LoVo (cell line): ENCODE data around the gene LIG1.
A peak's percentile ranks its signal among the peaks of the same experiment; 100 is the strongest.

Source experiments
- DNase-seq: peaks from one replicate; pipeline ENCODE4 v3.0.0-alpha.2; 2016; ENCODE audit warnings: low spot score

Gene LIG1

DNA sequence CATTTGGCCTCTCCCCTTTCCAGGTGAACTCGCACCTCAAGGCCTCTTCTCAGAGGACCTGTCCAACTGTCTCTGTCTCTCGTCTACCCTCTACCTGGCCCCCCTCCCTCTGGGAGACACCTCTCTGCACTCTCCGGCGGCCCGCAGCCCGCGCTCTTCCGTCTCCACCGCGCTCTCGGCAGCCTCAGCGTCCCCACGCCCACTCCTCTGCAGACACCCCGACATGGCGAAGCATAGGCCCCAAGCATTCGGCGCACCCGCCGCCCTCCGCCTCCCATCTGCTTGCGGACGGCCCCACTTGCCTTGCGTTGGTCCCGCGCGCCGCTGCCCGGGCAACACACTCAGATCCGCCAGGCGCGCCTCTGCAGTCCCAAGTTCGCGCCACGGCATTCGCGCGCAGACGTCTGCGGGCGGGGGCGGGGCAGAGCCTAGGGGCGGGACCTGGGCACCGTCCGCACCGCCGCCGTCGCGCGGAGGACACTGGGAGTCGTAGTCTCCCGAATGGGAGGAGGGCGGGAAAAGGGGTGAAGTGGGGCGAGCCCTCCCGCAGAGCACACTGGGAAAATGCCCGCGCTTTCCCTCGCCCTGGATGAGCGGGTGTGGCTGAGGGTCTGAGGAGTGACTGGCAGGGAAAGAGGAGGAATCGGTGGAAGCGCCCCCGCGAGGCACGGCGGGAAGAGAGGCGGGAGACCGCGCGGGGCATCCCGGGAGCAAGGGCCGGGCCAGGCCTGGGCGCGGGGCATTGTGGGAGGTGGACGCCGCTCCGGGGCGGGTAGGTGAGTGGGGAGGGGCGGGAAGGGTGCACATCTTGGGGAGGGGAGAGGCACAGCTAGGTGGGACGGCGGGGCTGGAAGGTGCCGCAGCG lies at the start of gene LIG1, which contains the start of gene ZSWIM9:
LIG1 (minus strand) TSS at position 406 of the 865 bp plus-strand sequence. CDS start 4,778 bp downstream, outside the sequence.
ZSWIM9 (plus strand) TSS at position 742 of the 865 bp plus-strand sequence. CDS start 1,123 bp downstream, outside the sequence.
- peak; percentile 94 for DNase-seq

DNA sequence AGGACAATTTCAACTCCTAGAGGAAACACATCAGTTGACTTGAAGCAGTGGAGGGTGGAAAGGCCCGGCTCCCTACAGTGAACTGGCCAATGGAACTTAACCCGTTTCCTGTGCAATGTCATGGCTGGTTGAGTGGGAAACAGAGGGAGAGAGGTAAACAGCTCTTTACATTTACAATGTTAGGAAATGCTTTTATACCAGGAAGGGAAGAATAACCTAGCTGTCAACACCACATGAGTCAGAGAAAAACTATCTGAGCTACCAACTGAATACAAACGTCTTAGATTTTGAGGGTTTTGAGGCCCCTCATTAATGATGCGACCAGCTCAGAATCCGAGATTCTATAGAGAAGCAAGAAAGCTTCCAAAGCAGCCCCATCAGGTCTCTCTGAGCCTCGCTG lies 48.9 kb upstream of the LIG1 start:
- DNase-seq, result no peak

DNA sequence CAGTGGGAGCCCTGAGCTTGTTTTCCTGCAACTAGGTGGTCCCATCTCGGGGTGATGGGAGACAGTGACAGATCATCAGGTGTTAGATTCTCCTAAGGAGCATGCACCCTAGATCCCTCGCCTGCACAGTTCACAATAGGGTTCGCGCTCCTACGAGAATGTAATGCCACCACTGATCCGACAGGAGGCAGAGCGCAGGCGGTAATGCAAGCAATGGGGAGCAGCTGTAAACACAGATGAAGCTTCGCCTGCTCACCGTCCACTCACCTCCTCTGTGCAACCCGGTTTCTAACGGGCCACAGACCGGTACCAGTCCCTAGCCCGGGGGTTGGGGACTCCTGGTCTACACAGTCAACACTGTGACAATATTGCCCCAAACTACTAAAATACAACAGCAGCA lies 46.8 kb upstream of the LIG1 start:
- no peak for DNase-seq

DNA sequence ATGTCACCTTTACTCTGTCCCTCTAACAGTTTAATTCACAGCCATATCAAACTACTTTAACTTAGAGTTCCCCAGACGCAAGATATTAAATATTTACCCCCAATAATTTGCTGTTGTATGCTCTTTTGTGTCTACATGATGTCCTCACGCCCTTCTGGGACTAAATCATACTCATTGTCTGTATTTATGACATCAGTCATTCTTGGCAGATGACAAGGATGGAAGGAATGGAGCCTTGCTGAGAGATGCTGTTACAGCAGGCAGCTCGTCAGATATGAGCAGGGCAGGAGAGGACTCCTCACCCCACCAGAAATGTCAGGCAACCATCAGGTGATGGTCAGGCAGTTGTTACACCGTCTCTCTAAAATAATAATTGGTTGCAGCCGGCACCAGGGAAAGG lies 43.8 kb upstream of the LIG1 start:
- no peak for DNase-seq

DNA sequence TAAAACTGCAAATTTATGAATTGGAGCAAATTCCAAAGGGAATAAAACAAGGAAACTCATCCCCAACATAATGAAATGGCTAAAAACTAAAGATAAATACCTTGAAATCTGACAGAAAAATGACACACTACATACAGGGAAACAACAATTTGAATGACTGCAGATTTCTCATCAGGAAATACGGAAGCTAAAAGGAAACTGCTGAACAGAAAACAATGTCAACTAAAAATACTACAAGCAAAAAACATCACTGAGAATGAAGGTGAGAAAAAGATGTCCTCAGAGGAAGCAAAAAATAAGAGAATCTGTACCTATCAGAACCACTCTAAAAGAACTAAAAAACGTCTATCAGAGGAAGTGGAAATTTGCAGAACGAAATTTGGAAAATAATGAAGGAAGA lies 39.9 kb upstream of the LIG1 start:
- no peak for DNase-seq

DNA sequence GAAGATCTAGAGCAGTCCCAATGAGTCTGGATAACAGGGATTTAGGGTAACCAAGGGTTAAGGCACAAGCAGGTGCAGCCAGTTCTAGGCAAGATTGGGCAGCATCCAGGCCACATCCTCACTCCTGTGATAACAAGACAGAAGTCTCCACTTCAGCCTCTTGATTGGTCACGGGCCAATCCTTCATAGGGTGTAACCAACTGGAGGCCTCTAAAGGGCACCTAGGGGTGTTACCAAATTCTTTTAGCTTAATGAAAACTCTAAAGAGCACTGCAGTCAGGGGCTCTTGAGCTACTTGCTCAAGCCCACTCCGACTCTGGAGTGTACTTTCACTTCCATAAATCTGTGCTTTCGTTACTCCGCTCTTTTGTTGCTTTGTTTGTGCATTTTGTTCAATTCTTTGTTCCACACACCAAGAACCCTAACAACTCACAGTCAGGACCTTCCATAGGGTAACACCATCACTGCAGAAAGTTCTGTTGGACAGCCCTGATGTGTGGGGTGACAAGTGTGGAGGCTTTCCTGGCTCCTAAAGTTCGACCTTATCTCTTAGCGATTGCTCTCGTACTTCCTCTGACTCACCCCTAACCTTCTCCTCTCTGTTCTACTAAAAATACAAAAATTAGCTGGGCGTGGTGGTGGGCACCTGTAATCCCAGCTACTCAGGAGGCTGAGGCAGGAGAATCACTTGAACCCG lies 36.4 kb upstream of the LIG1 start:
- DNase-seq, result no peak

DNA sequence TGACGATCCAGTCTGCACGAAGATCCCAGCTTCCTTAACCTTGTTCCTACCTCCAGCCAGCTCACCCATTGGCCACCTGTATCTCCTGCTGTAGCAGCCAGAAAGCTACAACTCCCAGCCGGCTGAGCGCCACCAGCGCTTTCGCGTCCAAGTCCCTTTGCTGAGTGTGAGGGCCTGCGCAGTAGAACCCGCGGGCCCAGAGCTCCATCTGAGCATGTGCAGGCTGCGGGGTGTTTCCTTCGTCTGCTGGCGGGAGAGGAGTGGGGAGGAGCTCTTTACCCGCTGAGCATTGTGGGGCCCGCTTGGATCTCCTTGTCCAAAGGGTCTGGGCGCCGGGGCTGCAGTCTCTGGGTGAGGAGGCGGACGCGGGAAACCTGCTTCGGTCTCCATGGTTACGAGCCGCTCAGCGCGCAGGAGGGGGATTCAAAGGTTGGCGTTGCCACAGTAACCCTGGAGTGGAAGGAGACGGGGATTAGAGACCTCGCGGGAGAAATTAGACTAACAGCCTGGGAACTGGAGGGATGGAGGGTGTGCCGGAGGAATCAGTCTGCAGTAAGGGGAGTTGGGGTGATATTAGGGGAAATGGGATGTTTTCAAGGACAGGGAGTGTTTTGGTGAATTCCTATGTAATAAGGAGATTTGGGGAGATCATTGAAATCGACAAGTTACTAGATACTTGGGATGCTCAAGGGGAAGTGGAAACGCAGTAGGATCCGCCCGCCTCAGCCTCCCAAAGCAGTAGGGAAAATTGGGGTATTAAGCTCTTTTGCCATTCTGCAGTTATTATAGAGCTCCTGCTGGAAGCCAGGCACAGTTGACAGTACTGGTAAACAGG lies 33.9 kb upstream of the LIG1 start:
- peak; percentile 96 for DNase-seq

DNA sequence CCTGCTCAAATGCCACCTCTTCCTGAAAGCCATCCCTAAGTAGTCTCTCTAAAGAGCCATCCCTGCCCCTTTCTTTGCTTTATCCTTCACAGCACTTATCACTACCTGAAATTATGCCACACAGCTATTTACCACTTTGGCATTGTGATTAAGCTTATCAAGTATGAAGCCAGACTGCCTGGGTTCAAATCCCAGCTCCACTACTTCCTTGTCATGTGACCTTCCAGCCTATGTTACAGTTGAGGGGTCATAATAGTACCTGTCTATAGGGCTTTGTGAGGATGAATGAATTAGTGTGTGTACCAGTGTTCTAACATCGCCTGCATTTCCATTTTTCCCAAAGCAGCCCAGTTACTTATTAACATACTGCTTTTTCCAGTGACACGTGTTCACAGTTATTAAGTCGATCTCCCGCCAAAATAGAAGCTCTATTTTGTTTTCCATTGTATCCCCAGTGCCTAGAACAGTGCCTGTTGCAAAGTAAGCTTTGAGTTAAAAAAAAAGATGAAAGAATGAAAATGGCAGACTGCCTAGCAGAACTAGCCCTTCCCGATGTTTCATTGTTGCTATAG lies 33.2 kb upstream of the LIG1 start:
- DNase-seq, result no peak

DNA sequence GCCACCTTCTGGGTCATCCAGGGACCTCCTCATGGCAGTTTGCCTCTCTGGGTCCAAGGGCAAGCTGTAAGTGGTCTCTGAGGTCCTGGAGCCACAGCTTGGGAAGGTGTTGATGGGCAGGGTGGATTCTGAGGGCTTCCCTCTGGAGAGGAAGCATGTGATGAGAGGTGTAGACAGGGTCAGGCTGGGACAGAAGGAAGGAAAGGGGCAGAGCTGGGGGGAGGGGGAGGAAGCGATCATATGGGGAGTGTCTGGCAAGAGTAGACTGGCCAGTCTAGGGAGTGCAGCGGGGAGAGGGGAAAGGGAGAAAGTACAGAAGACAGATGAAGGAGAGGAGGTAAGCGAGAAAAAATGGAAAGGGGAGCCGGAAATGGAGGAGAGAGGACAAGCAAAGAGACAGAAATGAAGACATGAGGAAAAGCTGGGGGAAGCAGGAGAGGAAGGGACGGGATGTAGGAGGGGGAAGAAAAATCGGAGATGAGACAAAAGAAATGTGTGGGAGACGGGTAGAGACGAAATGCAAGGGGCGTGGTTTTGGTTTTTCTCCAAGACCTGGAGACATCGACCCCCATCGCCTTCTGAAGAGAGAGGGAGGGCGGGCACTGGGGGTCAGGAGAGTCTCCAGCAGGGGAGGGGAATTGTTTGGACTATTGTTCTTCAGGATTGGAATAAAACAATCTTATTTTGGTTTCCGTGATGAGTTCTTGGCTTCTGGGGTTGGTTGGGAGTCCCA lies 27.0 kb upstream of the LIG1 start:
- no peak for DNase-seq

DNA sequence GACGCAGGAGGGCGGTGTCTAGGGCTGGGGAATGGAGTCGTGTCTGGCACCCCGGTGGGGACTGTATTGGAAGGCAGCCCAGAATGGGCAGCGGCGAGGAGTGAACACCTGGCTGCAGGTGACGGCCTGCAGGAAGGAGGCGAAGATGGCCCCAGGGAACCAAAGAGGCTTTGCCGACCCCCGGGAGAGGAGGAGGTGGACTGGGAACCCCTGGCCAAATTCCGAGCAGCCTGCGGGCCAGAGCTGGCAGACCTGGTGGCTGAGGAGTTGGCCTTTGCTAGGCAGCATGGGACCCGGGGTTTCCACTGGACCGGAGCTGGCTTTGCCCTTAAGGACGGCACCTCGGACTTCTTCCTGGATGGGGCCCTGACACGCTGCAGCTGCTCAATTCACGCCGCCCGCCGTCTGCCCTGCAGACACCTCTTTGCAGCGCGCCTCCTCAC lies 26.2 kb upstream of the LIG1 start:
- no peak for DNase-seq

DNA sequence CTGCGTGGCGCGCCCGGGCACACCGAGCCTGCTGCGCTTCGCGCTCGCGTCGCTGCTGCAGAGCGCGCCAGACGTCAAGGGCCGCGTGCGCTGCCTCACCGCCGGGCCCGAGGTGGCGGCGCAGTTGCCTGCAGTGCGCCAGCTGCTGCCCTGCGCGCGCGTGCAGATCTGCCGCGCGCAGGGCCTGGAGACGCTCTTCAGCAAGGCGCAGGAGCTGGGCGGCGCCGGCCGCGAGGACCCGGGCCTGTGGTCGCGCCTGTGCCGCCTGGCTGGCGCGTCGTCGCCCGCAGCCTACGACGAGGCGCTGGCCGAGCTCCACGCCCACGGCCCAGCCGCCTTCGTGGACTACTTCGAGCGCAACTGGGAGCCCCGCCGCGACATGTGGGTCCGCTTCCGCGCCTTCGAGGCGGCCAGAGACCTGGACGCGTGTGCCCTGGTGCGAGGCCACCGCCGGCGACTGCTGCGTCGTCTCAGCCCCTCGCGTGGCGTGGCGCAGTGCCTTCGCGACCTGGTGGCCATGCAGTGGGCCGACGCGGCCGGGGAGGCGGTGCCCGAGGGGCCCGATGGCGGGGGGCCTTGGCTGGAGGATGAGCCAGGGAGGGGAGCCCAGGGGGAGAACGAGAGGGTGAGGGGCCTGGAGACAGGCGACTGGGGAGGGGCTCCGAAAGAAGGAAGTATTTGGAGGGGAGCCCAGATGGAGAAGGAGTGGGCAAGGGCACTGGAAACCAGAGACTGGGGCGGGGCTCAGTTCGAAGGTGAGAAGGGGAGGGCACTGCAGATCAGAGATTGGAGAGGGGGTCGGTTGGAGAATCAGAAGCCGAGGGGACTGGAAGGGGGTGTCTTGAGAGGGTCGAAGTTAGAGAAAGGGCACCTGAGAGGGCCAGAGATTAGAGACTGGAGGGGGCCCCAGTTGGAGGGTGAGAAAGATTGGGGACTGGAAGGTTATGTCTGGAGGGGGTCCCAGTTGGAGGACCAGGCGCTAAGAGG lies 25.0 kb upstream of the LIG1 start:
- no peak for DNase-seq

DNA sequence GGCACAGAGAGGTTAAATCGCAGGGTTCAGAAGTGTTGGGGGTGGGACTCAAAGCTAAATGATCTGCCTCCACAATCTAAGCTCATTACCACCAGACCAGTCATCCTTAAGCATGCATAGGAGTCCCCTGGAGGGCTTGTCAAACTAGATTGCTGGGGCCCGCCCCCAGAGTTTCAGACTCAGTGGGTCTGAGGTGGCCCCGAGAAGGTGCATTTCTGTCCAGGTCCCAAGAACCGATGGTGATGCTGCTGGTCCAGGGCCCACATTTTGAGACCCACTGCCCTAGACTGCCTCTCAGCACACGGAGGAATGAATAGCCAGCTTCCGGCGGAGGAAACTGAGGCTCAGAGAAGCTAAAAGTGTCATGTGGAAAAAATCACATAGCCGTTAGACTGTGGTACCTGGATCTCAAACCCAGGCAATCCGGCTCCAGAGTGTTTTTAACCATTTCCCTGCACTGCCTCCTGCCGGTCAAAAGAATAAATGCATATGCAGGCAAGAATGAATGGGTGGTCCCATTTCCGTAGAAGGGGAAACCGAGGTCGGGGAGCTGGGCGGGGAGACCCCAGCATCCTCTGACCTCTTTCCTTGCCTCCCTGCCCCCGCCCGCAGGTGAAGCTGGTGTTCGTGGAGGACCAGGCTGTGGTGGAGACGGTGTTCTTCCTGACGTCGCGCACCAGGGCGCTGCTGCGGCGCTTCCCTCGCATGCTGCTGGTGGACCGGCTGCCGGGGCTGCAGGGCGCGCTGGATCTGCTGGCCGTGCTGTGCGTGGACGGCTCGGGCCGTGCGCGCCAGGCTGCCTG lies 24.1 kb upstream of the LIG1 start:
- DNase-seq, result no peak

DNA sequence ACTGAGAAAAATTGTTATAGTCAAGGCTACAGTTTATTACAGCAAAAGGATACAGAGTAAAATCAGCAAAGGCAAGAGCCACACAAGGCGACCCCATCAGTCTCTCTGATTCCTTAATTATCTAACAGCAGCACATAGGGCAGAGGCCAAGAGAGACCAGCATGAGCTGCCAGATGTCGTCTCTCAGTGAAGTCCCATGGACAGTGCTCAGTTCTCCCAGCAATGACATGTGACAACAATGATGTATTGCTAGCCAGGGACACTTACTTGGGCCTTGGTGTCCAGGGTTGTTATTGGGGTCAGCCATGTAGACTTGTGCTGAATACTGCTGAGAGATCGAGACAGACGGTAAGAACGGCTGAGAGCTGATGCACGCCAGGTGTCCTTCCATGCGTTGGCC lies 22.6 kb upstream of the LIG1 start:
- no peak for DNase-seq

DNA sequence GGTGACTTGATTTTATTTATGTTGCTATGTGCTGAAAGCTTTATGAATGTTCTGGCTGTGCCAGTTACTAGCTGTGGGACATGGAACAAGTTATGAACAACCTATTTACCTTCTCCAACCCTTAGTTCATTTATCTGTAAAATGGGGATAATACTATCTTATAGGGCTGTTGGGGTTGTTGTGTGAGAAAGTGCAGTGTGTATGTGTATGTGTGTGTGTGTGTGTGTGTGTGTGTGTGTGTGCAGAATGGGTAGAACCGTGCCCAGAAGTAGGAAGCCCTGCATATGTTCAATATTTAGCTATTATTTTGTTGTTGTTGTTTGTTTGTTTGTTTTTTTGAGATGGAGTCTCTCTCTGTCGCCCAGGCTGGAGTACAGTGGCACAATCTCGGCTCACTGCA lies 20.7 kb upstream of the LIG1 start:
- DNase-seq, result no peak

DNA sequence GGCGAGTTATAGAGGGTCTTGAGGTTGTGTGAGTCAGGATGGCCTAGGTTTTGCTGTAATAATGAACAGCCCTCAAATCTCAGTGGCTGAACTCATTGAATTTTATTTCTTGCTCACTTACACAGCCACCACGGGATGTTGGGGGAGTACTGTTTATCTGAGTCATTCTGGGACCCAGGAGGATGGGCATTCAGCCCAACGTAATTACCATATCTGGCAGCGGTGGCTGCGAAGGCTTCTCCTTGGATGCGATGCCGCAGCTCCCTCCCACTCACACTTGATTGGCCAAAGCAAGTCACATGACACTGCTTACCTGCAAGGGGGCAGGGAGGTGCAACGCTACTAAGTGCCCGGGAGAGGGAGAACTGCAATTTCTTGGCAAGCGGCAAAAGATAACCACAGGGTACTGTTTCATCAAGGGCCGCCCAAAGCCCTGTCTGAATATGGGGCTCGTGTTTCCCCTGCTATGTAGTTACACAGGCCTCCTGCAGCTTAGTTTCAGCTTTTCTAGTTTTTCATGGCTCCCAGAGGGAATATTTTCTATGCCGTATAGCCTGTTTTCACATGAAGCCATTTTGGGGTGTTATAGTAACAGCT lies 20.2 kb upstream of the LIG1 start:
- peak; percentile 32 for DNase-seq

DNA sequence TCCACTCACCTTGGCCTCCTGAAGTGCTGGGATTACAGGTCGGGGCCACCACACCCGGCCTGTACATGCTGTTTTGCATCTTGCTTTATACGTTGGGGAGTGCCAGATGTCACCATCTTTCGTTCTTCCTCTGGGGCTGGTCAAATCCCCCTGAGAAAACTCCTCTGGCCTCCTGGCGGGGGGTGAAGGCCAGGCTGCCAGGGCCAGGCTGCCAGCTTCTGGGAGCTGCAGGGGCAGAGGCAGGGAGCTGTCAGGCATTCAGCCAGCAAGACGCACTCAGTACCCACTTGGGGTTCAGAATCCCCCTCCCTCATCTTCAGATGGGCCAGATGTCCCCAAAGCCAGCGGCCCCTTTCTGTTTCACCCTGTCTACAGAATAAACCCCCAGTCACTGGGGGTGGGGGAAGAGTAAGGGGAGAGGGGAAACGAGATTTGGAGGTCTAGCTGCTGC lies 16.4 kb upstream of the LIG1 start:
- DNase-seq, result no peak

DNA sequence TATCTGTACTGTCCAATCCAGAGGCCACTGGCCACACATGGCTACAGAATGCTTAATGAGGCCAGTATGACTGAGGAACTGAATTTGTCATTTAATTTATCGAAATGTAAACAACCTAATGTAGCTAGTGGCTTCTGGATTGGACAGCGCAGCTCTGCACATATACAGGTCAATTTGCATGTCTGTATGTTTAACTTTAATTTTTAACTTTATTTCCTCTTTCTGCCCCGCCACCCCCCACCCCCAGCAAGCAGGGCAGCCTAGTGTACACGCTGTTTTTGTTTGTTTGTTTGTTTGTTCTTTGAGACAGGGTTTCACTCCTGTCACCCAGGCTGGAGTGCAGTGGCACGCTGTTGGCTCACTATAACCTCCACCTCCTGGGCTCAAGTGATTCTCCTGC lies 15.9 kb upstream of the LIG1 start:
- no peak for DNase-seq

DNA sequence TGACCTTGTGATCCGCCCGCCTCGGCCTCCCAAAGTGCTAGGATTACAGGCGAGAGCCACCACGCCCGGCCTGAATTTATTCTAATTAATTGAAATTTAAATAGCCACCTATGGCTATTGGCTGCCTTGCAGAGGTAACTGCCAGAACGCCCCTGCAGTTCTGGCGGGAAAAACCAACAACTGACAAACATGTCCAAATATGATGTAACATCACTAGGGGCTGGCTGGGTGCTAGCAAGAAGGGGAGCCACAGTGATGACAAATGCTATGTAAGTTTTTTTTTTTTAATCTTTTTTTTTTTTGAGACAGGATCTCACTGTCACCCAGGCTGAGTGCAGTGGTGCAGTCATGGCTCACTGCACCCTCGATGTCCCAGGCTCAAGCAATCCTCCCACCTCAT lies 13.2 kb upstream of the LIG1 start:
- no peak for DNase-seq

DNA sequence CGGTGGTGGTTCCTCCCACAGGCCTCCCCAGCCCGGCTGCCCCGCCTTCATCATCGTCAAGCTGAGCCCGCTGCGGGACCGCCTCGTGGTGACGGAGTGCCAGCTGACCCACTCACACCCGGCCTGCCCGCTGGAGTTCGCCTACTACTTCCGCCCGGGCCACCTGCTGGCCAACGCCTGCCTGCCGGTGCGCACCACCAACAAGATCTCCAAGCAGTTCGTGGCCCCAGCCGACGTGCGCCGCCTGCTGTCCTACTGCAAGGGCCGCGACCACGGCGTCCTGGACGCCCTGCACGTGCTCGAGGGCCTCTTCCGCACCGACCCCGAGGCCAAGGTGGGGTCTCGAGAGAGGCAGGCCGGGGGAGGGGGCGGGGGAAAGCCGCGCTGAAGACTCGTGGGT lies 12.3 kb upstream of the LIG1 start:
- DNase-seq, result no peak
